HG02870 (cell line): ENCODE results near the gene USP12.
"Not testable (repeated sequence)": the region's sequence is repeated elsewhere in the genome, so short reads cannot be mapped to it uniquely, and the experiment has no call there.

ENCODE experiments used
- ATAC-seq: cut with Tn5 transposase; IDR thresholded peaks from one replicate; pipeline ENCODE4 v1.9.1; 2021; ENCODE audit warnings: mild to moderate bottlenecking, moderate library complexity; ENCODE audit not compliant: unreplicated experiment

USP12 gene

GRCh38 chr13:27081893-27082679 lies 89.5 kb downstream of the USP12 start:
- no peak for ATAC-seq

GRCh38 chr13:27080018-27080948 lies 91.3 kb downstream of the USP12 start:
- ATAC-seq = no peak

DNA sequence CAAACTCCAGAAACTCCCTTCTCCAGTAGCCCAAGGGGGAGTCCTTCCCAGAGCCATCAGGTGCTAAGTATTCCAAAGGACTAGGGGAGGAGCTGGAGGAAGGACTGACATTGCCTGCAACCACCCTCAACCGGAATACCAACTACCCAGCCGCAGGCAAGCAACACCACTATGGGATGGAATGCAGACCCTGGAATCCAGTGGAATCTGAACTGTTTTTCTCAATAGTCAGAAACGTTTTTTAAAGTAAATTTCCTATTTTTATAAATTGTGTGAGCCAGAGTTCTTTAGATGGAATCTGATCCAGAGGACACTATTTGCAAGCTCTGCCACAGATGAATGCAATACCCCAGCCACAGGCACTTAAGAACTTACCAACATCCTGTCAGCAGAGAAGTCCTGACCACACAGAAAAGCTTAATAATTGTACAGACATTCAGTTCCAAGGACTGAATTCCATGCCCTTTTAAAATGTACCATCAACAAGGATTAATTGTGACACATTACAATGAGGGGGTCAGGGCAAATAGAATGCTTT lies 92.1 kb downstream of the USP12 start:
- no peak for ATAC-seq

DNA sequence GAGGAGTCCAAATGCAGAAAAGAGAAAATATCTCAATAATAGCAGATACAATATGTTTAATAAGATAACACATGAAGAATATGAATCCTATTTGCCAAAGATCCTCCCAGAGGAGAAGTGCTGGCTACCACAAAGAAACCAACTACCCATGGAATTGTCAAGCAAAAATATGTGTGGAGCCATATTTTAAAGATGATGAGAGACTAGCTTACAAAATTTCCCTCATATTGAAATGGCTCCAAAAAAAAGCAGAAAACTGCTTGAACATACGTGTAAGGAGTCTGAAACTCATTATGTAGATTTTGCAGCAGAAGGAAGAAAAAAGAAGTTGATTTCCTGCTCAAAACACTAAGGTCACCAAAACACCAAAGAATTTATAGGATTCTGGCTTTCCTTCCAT lies 94.2 kb downstream of the USP12 start:
- no peak for ATAC-seq

DNA sequence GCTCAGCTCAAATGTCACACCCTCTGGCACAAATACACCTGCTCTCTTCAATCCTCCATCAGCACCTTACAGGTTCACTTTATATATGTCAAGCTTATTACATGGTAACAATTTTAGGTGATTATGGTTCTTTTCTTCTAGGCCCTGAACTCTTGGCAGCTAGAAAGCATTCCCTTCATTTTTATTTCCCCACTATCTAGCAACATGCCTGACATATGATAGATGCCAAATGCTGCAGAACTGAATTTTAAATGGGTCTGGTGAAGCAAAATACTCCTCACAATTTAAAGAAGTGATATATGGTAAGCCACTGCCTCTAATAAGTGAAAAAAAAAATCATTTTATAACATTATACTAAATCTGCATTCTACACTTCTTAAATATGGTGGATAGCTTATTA lies 95.2 kb downstream of the USP12 start:
- ATAC-seq = no peak

DNA sequence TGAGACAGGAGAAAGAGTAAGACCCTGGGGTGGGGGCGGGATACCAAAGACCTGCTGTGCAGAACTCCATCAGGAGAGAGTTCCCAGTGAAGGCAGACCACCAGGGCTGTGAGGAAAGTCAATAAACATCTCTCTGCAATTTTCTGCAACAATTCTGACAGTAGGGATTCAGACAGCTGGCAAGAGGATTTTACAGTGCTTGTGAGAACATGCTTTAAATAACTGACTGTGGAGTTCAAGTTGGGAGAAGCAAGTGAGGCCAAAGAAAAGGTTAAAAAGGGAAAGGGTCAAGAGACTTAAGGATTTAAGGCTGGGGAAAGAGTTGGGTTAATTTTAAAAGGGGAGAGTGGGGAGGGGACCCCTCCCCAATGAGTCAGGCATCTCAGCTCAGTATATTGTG lies 98.4 kb downstream of the USP12 start:
- ATAC-seq = no peak

GRCh38 chr13:27066123-27066522 lies 105.5 kb downstream of the USP12 start:
- not testable (repeated sequence) for ATAC-seq

- no peak for ATAC-seq
Observed at GRCh38 chr13:27065582-27065981, 106.0 kb downstream of the USP12 start.

GRCh38 chr13:27064252-27064995 lies 107.2 kb downstream of the USP12 start:
- no peak for ATAC-seq

DNA sequence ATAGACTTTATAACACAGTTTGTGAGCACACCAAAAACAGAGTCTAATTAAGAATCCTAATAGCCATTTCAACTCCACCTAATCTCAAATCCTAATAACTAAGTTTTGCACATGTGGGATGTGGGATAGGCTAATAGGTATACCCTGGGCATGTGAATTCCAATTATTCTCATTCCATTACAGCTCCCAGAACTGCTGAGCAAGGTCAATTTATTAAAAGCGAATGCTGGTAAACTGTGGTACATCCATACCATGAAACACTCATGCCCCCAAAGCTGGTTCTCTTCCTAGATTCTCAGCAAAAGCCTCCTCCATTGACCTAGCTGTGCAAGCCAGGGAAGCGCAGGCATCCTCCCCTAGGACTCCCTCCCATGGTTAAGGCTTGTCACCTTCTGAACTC lies 113.8 kb downstream of the USP12 start:
- ATAC-seq = no peak

DNA sequence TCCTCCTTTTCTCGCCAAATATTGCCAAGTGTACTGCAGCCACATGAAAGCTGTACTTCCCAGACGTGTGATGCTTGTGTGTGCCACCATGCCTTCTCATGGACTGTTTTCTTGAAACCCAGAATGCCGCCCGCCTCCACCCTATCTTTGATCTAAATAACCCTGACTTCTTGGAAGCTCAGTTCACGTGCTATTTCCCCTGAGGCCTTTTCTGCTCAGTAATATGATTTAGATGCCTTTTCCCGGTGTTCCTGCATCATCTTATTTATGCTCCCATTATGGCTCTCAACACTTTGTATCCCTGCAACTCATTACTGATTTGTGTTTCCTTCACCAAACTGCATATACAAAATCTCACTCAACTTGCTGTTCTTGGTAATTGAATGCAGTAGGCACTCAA lies 116.1 kb downstream of the USP12 start:
- no peak for ATAC-seq

DNA sequence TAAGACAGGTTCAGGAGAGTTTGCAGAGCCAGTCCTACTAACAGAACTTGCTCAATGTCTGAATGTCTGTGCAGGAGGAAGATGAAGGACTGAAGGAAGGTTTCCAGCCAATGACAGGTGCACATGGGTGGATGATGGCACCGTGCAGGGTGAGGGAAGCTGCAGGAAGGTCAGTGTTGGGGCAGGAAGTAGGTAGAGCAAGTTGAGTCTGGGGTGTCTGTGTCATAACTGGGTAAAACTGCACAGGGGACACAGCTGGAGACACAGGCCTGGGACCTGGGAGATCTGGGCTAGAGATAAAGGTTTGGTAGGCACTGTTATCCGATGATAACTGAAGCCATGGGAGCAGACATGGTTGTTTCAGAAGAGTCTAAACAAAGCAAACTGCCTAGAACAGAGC lies 116.9 kb downstream of the USP12 start:
- ATAC-seq = no peak

- ATAC-seq = no peak
Observed at GRCh38 chr13:27053902-27054595, 117.6 kb downstream of the USP12 start.

DNA sequence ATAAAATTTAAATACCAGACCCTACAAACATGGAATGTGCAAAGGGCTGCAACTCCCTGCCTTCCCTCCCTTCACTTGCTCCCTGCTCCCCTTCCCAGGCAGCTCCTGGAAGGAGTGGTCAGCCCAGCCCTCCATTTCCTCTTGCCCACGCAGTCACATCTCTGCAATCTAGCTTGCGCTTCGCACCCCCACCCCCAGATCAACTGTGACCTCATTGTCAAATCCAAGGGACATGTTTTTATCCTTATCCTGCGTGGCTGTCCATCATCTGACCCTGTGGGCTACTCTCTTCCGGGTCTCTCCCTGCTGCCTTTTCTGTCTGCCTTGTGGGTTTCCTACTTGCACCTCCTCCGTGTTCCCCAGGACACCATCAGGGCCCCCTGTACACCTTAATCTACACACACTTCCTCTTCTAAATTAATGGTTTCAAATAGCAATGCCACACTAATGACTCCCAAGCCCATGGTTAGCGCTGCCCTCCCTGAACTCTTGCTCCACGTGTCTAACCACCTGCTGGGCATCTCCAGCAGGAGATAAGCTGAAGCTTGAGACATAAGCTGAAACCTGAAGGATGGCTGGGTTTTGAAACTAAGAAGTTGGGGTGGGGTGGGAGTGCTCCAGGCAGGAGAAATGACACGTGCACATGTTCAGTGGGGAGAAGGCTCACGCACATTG lies 118.3 kb downstream of the USP12 start:
- ATAC-seq = no peak

- no peak for ATAC-seq
Observed at GRCh38 chr13:27052551-27053208, 118.9 kb downstream of the USP12 start.

DNA sequence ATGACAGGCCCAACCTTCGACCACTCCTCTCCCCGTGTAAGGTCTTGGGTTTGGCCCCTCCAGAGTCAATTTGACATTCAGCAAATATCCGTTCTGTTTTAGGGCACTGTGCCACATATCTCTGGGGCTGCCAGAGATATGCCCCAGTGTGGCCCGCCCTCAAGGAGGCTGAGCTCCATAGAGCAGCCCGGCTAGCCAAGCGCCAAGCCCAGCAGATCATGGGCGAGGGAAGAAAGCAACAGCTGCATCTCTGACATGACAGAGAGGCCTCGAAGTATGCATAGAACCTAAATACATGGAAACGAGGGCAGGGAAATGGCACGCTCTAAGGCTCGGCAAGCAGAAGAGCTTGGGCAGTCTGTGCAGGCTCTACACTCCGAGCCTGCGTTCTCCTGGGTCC lies 124.5 kb downstream of the USP12 start:
- ATAC-seq = no peak

GRCh38 chr13:27044837-27045570 lies 126.6 kb downstream of the USP12 start:
- ATAC-seq = peak; percentile 76

- ATAC-seq = no peak
Observed at GRCh38 chr13:27043013-27043412, 128.6 kb downstream of the USP12 start.

- no peak for ATAC-seq
Observed at GRCh38 chr13:27041341-27041740, 130.3 kb downstream of the USP12 start.
